NCI-H2196 (cell line): Measurements from ENCODE around the gene NBEAL1.
"Not testable (repeated sequence)": the region's sequence is repeated elsewhere in the genome, so short reads cannot be mapped to it uniquely, and the experiment has no call there.

Source experiments
- DNase-seq: peaks from one replicate; lab custom pipeline; 2025; ENCODE audit not compliant: unreplicated experiment; lab: John Stamatoyannopoulos, UW

The NBEAL1 gene

DNA sequence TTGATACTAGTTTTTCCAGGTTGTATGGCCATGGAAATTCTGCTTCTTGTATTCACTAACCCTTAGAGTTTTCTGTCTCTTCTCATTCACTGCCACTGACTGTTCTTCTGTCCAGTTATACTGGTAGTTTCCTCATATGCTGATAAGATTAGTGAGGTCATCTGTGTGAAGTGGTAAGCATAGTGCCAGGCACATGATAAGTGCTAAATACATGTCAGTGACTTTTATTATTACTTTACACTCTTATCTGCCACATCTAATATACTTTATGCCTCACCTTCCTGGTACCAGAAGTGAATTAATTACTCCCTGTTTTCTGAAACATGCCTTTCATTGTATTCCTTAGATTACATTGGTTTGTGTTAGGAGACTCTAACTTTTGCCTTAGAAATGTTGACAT, 91.3 kb downstream of the NBEAL1 start:
- DNase-seq, result no peak

DNA sequence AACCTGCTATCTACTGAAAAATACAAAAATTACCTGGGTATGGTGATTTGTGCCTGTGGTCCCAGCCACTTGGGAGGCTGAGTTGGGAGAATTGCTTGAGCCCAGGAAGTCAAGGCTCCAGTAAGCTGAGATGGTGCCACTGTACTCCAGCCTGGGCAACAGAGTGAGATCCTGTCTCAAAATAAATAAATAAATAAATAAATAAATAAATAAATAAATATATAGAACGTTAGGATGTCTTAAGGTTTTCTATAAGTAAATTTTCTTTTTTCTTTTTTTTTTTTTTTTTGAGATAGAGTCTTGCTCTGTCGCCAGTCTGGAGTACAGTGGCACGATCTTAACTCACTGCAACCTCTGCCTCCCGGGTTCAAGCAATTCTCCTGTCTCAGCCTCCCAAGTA, 95.8 kb downstream of the NBEAL1 start:
- not testable (repeated sequence) for DNase-seq

DNA sequence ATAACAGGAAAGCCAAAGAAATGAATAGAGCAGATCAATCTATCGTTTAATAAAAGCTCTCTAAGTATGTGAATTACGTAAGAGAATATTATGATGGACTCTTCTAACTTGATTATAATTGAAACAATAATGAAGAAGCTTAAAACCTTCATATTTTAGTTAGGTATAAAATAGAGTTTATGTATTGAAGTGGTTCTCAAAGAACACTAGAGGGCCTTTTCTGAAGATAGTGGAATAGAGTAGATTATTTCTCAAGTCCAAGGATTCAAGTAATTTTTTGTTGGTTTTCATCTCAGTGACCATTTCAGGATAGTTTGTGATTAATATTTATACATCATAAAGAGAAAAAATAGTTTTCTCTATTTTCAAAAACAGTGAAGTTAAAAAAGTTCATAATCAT, 97.7 kb downstream of the NBEAL1 start:
- DNase-seq, result no peak

DNA sequence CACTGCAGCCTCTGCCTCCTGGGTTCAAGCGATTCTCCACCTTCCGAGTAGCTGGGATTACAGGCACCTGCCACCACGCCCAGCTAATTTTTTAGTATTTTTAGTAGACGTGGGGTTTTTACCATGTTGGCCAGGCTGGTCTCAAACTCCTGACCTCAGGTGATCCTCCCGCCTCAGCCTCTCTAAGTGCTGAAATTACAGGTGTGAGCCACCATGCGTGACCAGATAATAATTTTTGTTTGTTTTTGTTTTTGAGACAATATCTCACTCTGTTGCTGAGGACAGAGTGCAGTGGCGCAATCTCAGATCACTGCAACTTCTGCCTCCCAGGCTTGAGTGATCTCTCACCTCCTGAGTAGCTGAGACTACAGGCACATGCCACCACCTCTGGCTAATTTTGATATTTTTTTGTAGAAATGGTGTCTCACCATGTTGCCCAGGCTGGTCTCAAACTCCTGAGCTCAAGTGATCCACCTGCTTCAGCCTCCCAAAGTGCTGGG, 100.6 kb downstream of the NBEAL1 start:
- not testable (repeated sequence) for DNase-seq

DNA sequence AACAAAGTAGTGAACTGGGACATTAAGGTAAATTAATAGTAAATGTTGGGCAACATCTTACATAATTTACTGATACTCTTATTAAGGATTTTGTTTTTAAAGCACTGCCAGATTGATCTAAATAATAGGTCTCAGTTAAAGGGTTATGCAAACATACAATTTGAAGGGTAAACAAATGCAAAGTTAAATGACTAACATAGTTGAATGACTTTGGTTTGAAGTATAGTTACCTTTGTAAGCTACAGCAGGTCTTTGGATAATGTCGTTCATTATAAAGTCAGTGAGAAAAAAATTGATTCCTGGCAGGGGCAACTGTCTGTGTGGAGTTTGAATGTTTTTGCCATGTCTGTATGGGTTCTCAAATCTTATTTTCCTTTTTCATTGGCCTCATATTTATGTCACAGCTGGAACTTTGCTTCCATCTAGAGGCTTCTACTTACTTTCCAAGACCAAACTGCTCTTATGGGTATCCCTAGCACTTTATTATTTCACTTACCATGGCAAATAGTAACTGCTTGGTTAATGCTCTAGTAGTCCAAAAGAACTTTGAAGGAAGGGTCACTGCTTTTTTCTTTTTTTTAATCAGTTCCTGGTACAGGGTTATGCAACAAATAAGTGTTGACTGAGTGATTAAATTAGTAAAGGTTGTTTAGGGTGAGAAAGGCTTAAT, 107.8 kb downstream of the NBEAL1 start:
- no peak for DNase-seq

DNA sequence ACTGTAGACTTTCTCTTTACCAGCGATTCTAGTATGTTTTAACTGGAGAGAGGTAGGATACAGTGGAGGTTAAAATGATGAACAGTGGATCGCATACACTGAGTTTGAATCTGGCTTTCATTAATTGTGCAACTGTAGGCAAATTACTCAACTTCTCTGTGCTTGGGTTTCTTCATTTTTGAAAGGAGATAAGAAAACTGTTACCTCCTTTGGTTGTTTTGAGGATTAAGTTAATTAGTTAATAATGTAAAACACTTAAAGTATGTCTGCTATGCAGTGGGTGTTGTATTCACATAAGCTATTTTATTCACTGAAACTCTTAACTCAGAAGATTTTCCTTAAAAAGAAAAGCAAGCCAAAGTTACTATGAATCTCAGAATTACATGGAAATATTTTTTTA, 112.3 kb downstream of the NBEAL1 start:
- DNase-seq, result no peak

DNA sequence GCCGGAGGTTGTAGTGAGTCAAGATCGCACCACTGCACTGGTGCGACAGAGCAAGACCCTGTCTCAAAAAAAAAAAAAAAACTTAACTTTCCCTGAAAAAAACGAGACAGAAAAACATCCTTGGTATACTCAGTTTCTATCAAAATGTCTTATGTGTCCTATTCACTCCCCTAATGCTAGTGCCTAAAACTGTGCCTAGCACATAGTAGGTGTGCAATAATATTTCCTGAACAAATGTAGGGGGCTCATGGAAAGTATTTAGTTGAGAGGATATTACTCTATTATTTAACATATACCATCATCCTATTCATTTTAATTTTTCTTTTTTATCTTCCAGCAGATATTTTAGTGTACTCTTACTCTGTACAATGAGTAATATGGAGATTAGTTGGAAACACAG, 120.4 kb downstream of the NBEAL1 start:
- no peak for DNase-seq

DNA sequence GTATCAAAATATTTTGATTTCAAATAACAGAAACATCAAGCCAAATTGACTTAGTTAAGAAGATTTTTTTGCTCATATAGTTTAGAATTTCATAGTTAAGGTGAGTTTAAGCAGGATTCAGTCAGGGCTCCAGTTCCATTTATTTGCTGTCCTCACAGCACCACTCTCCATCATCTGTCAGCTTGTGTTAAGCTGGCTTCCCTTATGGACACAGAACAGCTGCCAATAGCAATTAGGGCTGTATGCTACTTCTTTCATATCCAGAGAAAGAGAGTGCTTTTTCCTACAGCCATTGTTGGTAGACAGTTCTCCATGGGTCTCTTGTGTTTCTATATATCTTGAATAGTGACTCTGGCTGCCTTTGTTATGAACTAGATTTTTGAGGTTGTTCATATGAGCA, 128.7 kb downstream of the NBEAL1 start:
- no peak for DNase-seq

DNA sequence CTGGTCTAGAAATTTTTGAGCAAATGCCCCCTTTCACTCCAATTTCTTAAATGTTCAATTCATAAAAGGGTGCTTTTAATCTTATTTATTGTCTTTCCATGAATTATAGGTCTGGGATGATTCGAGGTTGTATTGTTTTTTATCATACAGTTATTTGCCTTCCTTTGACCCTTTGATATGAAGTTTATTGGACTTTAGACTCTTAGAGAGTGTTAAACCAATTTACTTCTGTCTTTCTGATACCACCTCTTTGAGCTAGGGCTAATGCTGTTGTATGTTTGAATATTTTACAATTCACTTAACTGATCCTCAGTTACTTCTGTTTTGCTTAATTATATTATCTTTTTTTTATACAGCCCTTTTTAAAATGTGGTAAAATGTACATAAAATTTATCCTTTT, 134.5 kb downstream of the NBEAL1 start:
- no peak for DNase-seq

DNA sequence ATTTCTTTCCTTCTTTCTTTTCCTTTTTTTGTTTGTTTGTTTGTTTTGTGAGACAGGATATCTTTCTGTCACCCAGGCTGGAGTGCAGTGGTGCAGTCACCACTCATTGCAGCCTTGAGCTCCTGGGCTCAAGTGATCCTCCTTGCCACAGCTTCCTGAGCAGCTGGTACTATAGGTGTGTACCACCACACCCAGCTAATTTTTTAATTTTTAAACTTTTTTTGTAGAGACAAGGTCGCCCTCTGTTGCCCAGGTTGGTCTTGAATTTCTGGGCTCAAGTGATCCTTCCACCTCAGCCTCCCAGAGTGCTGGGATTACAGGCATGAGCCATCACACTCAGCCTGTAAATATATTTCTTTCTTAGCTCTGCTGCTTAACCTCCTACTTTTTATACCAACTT, 140.7 kb downstream of the NBEAL1 start:
- DNase-seq, result no peak

DNA sequence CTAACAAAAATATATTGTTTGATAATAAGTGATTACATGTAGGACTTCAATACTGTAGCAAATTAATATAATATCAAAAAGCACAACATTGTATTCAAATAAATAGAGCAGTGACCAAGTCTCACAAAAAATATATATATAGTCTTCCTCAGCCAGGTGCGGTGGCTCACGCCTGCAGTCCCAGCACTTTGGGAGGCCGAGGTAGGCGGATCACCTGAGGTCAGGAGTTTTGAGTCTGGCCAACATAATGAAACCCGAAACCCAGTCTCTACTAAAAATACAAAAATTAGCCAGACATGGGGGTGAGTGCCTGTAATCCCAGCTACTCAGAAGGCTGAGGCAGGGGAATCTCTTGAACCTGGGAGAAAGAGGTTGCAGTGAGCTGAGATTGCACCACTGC, 148.0 kb downstream of the NBEAL1 start:
- DNase-seq, result not testable (repeated sequence)

DNA sequence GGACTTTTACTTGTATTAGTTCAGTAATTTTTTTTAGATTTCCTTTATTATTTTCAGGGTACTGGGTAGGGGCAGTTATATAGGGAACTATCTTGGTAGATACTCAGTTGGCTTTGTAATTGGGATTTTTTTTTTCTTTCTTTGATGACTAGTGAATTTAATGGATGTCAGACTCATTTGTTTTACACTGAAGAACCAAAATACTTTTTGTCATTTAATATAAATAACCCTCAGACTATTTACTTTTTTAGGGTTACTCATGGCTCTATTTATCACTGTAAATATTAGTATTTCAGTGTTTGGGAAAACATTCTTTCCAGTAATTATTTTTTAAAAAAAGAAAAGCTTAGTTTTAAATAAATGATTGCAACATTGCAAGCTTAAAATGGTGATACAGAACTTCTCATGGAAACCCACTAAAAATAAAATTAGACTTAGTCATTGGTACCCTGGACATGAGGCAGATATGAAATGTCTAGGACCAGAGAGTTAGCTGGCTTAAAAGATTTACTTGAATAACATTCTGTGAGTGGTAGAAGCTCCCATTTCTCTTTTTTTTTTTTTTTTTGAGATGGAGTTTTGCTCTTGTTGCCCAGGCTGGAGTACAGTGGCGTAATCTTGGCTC, 149.7 kb downstream of the NBEAL1 start:
- DNase-seq, result no peak

DNA sequence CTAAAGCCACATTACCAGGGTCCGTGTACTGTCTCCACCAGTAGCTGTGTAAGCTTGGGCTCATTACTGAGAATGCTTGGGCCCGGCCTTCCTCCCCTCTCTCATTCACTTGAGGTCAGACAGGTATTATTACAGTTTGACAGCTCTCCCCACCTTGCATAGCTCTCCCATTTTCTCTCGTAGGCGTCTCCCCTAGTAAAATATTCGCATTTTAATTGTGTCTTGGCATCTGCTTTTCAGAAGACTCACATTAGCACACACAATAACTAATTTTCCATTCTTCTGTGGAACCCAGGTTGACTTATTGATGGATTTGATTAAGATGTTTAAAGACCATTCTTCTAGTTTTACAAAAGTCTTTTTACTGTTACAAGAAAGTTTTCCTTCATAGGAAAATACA, 153.1 kb downstream of the NBEAL1 start:
- DNase-seq, result no peak

DNA sequence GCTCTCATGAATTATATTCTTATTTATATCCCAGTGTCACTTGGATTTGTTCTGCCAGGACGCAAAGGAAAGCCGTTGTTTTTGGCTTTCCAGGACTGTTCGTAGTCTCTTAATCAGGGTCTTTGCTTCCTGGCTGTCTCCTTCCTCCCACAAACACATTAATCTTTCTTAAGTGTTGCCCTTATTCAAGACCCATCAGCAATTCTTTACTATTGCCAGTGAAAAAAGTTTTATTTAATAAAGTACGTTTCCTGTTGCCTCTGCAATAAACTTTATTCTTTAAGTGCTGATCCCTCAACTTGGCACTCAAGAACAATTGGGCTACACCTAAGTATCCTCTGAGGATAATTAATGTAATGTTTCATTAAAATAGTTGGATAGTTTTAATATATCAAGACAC, 155.8 kb downstream of the NBEAL1 start:
- DNase-seq, result no peak

DNA sequence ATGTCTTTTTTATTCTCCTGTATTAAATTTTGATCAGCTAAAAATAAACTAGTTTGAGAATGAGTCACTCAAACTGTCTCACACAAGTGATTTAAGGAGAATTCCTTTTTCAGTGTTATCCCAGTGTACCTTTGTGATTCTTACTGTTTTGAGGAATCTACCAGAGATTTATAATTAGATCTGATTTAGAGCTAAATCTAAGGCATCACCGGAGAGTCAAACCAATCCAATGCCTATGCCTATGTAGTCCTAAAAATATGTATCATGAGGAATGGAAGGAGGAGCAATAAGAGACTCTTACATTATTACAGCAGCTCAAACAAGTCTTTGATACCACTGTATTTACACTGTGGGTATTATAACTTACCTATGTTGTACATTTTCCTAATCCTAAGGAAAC, 160.7 kb downstream of the NBEAL1 start:
- DNase-seq, result no peak

DNA sequence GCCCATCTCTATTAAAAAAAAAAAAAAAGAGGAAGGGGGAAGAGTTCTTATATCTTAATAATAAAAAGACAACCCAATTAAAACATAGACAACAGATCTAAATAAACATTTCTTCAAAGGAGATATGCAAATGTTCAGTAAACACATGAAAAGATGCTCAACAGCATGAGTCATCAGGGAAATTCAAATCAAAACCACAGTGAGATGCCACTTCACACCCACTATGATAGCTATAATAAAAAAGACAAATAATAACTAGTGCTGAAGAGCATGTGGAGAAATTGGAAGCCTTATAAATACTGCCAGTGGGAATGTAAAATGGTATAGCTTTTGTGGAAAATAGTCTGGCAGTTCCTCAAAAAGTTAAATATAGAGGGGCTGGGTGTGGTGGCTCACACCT, 162.7 kb downstream of the NBEAL1 start:
- peak; percentile 8 for DNase-seq

DNA sequence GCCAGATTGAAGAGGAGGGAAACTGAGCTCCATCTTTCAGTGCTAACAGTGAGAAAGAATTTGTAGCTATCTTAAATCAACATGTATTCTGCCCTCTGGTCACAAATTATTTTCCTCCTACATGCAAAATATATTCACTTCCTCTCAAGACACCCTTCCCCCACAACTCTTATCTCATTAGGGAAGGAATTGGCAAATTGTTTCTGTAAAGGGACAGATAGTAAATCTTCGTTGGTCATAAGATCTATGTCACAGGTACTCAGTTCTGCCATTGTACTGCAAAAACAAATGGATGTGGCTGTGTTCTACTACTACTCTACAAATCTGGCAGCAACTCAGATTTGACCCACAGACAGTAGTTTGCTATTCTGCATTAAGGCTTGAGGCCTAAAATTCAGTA, 171.2 kb downstream of the NBEAL1 start:
- no peak for DNase-seq

DNA sequence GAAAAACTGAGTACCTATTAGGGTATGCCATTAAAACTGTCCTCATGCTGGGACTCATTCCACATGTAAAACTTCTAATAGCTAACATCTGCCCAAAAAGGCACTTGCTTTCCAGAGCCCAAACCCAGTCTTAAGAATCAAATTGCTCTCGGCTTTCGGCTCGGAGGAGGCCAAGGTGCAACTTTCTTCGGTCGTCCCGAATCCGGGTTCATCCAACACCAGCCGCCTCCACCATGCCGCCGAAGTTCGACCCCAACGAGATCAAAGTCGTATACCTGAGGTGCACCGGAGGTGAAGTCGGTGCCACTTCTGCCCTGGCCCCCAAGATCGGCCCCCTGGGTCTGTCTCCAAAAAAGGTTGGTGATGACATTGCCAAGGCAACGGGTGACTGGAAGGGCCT, 175.9 kb downstream of the NBEAL1 start:
- not testable (repeated sequence) for DNase-seq

DNA sequence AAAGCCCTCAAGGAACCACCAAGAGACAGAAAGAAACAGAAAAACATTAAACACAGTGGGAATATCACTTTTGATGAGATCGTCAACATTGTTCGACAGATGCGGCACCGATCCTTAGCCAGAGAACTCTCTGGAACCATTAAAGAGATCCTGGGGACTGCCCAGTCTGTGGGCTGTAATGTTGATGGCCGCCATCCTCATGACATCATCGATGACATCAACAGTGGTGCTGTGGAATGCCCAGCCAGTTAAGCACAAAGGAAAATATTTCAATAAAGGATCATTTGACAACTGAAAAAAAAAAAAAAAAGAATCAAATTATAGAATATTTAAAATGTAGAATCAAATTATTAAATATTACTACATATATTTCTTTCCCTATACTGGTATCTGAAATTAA, 176.4 kb downstream of the NBEAL1 start:
- not testable (repeated sequence) for DNase-seq

DNA sequence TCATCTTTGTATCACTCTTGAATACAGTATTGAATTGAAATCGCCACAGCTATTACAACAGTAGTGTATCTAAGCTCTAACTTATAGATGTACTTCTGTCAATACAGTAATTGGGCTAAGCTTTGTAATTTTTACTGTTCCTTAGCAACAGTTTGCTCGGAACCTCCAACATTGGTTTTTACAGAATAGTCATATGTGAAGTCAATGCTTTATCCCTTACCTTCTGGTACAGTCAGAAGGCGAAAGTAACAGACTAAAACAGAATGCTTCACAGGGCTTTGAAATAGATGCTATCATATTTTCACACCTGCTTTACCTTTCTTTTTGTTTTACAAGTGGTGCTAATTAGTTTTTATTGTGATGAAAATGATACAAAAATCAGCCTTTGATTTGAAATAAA, 177.3 kb downstream of the NBEAL1 start:
- no peak for DNase-seq

DNA sequence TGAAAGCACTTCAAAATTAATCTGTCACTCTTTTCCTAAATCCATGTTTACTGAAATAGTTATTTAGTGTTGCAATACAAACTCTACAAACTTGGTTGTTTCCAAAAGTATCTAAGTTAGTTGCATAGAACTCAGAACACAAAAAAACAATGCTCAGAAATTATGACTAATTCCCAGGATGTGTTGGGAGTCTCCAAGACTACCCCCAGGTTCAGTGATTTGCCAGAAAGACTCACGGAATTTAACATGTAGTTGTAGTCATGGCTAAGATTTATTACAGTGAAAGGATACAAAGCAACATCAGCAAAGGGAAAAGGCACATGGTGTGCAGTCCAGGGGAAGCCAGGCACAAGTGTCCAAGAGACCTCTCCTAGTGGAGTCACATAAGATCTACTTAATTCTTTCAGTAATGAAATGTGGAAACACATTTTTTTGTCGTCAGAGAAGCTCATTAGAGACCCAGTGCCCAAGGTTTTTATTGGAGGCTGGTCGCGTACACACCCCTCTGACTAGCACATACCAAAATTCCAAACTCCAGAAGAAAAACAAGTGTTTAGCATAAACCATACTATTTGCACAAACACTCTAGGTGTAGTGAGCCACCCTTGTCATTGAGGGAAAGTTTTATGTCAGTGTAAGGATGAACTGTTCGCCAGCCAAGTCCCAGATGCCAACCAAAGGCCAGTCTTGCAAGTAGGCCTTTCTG, 180.8 kb downstream of the NBEAL1 start:
- DNase-seq, result no peak

DNA sequence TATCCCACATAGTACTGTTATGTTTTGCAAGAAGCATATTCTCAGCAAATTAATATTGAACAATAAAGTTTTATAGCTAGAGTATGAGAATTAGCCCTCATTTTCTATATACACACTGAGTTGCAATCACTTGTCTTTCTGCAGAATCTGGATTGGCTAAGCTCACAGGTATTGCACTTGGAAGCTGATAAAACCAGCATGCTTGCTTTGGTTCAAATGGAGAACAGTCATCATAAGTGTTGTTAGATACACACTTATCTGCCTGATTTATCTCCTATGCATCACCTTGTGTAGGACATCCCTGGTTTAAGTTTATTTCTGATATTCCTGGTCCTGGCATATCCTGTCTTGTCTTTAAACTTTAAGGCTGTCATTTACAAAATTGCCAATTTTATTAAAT, 186.2 kb downstream of the NBEAL1 start:
- DNase-seq, result no peak
